Pancreas (tissue), 10 donors: ENCODE data around the gene AP2B1. TPM values are rescaled to one million over a fixed set of nuclear protein-coding genes. Genes with fewer than 3 reads are reported as not detected.

Source experiments
- ATAC-seq, 4 donors: fragments of 200-7000 bp; cut with Tn5 transposase; one replicate each; pipeline versions ENCODE4 v1.8.0 to v1.9.1; 2020; ENCODE audit warnings: mild to moderate bottlenecking in 4 of 4, moderate library complexity in 4 of 4
- DNase-seq, 6 donors: peaks; one replicate each; pipeline ENCODE4 v3.0.0-alpha.2; 2020
- FAIRE-seq: peaks from 2 replicates; lab custom pipeline; 2012; peaks lifted over from hg19 to GRCh38; lab: Jason Lieb, UNC
- H3K27ac ChIP-seq, 4 donors: fragments of 200-600 bp; sonication (generic); 1 replicate in 3 of 4; 2 replicates in 1 of 4; pipeline versions ENCODE4 v1.5.0 to v1.8.0; 2020
- H3K27me3 ChIP-seq, 4 donors: fragments of 200-600 bp; one replicate each; pipeline ENCODE4 v1.8.0; 2021
- H3K36me3 ChIP-seq, 3 donors: fragments of 200-600 bp; sonication (generic) in 1 of 3; one replicate each; pipeline versions ENCODE4 v1.5.0 to v1.8.0; 2020 to 2021
- H3K4me1 ChIP-seq, 3 donors: fragments of 200-600 bp; one replicate each; pipeline ENCODE4 v1.8.0; 2021
- H3K4me3 ChIP-seq, 4 donors: fragments of 200-600 bp; sonication (generic) in 2 of 4; one replicate each; pipeline versions ENCODE4 v1.5.0 to v1.8.0; 2020 to 2021
- H3K9me3 ChIP-seq, 4 donors: fragments of 200-600 bp; one replicate each; pipeline ENCODE4 v1.8.0; 2021
- WGBS, 2 donors: extraction: QIAGEN DNeasy Blood & Tissue Kit; methylation state at CpG; one replicate each; pipeline ENCODE4 v1.1.7; 2013; 5-methylcytosine and 5-hydroxymethylcytosine counted together
- intact Hi-C, 3 donors: fragments of 100-400 bp; cut with DNase I; formaldehyde crosslinking; loops; one replicate each; pipeline versions ENCODE4 v1.11.1 to v1.14.2; 2022
- polyA plus RNA-seq, 2 donors: library from polyadenylated mRNA; stranded (reverse); fragments of 200-250 nt; gene quantifications; one replicate each; pipeline ENCODE4 v1.2.3, GENCODE V29; 2013
- total RNA-seq, 6 donors: library from RNA; stranded (reverse); fragmentation: NEBNext Ultra II Directional in 4 of 6; extraction: Animal tissue kit (Norgen Biotek cat#: 25700) in 4 of 6; gene quantifications; one replicate each; pipeline versions ENCODE4 v1.2.1 to v1.2.4, GENCODE V29; 2021 to 2023
- TF ChIP-seq, protein P1 (sequence below), 4 donors: fragments of 200-600 bp; sonication (generic) in 3 of 4; IDR thresholded peaks; one replicate each; pipeline versions ENCODE4 v1.5.0 to v1.8.0; 2021; ENCODE audit warnings: antibody characterized with exemption in 4 of 4
- donor health status: healthy with polysubstance abuse.
- donor health status: DM: no; HTN: no; CAD: no; lungs with moderate emphysema.
- donor health status: DM: no; HTN: no; CAD: no.
- donor health status: control.
- donor health status: control.
- donor health status: Bipolar disorder and iron deficiency.
- donor health status: DM: yes; HTN: yes; CAD: no.
- donor health status: DM: no; HTN: no; CAD: no.
- donor health status: DM: no; HTN: no; CAD: no.
- donor health status: DM: yes; HTN: yes; CAD: no.

AP2B1 gene
- total and polyA plus RNA-seq, 8 donors = 21.2 to 83.2 (median 47.3) TPM

DNA sequence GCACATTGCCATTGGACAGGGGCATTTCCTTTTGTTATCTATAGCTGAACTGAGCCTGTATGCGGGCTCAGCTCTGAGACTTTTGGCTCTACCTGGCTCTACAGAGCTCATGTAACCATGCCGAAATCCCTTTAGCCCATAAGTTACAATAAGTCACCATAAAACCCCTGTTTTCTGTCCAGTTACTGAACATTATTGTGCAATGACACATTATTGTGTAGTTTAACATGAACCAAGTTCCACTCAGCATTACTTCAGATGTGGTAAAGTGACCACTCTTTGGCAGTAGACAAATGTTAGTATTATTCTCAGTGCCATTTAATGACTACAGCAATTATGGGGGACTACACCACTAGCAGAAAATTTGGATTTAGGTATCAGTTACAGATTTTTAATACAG lies 78.9 kb downstream of the AP2B1 start:
- Histone ChIP-seq H3K27ac (no peak overlapping the region), H3K4me1 (no peaks in the 10 kb centered on the region), H3K27me3 (no peaks in the 10 kb centered on the region), H3K9me3 (no peaks in the 10 kb centered on the region), H3K4me3 (no peak overlapping the region), H3K36me3 (peaks cover 0 to 9% (median 0%) of the 10 kb centered on the region in 3 donors)
- 44 to 49% methylated on average over 2 of the region's 2 CpGs for WGBS, 2 donors
- ATAC-seq (no peak), DNase-seq (no peak), FAIRE-seq (no peak)
- TF ChIP-seq, protein P1, sequence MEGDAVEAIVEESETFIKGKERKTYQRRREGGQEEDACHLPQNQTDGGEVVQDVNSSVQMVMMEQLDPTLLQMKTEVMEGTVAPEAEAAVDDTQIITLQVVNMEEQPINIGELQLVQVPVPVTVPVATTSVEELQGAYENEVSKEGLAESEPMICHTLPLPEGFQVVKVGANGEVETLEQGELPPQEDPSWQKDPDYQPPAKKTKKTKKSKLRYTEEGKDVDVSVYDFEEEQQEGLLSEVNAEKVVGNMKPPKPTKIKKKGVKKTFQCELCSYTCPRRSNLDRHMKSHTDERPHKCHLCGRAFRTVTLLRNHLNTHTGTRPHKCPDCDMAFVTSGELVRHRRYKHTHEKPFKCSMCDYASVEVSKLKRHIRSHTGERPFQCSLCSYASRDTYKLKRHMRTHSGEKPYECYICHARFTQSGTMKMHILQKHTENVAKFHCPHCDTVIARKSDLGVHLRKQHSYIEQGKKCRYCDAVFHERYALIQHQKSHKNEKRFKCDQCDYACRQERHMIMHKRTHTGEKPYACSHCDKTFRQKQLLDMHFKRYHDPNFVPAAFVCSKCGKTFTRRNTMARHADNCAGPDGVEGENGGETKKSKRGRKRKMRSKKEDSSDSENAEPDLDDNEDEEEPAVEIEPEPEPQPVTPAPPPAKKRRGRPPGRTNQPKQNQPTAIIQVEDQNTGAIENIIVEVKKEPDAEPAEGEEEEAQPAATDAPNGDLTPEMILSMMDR (IDR thresholded peaks at IDR 0.05) = no peak
- intact Hi-C loops = loop anchor here in 1 of 3 donors (10.0 kb wide), 1 partner anchor 79 kb away; no protein-coding TSS in a partner anchor

DNA sequence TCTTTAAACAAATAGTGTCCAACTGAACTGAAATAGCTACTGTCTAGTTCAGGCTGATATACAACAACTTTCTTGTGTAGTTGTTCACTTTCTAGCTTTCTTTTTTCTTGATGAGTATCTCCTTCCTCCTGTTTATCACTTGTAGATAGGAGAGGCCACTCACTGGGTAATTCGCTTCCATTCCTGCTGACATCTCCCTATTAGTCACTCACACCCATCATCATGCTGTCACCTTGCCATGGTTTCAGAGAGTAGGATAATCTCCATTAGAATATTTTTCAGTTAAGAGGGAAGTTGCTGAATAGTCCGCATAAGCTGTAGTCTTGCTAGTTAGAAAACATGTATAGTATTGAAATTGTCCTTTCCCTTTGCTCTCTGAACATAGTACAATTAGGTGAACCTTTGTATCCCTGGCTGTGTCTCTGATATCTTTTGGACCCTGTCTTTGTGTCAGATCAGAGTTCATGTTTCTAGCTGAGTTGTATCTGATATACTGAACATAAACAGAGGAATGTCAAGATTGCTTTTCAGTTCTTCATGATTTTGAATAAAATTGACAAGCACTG lies 79.9 kb downstream of the AP2B1 start:
- Histone ChIP-seq H3K36me3 (peaks cover 0 to 18% (median 0%) of the 10 kb centered on the region in 3 donors), H3K27me3 (no peaks in the 10 kb centered on the region), H3K4me1 (no peaks in the 10 kb centered on the region), H3K4me3 (no peak overlapping the region), H3K9me3 (no peaks in the 10 kb centered on the region), H3K27ac (no peak overlapping the region)
- intact Hi-C loops = loop anchor here in 1 of 3 donors (10.0 kb wide), 1 partner anchor 78 kb away; no protein-coding TSS in a partner anchor
- ATAC-seq = no peak
- WGBS, 2 donors = 92 to 97% methylated on average over 2 of the region's 2 CpGs
- DNase-seq = no peak
- TF ChIP-seq, protein P1 (IDR thresholded peaks at IDR 0.05) = no peak
- FAIRE-seq = no peak

DNA sequence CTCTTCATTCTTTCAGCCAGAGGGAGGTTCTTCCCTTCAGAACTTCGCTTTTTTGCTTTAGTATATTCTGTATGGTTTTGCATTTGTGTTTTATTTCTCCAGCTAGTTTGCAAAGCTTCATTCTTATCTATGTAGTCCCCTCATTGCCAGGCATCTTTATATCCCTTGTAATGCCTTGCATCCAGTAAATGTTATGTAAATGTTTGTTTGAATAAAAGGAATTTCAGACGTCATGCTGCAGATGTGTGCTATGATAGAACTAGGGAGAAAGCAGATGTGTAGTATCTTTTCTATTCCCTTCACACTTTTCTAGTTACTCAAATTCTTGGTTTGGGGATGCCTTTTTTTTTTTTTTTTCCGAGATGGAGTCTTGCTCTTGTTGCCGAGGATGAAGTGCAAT lies 81.7 kb downstream of the AP2B1 start:
- Histone ChIP-seq H3K27ac (no peak overlapping the region), H3K36me3 (peaks cover 0 to 18% (median 0%) of the 10 kb centered on the region in 3 donors), H3K4me1 (no peaks in the 10 kb centered on the region), H3K27me3 (no peaks in the 10 kb centered on the region), H3K4me3 (no peak overlapping the region), H3K9me3 (no peaks in the 10 kb centered on the region)
- TF ChIP-seq, protein P1 (IDR thresholded peaks at IDR 0.05) = no peak
- intact Hi-C loops = loop anchor here in 1 of 3 donors (10.0 kb wide), 1 partner anchor 76 kb away; no protein-coding TSS in a partner anchor
- ATAC-seq = no peak
- FAIRE-seq = no peak
- DNase-seq = no peak
- 80 to 82% methylated on average over 4 of the region's 4 CpGs for WGBS, 2 donors

DNA sequence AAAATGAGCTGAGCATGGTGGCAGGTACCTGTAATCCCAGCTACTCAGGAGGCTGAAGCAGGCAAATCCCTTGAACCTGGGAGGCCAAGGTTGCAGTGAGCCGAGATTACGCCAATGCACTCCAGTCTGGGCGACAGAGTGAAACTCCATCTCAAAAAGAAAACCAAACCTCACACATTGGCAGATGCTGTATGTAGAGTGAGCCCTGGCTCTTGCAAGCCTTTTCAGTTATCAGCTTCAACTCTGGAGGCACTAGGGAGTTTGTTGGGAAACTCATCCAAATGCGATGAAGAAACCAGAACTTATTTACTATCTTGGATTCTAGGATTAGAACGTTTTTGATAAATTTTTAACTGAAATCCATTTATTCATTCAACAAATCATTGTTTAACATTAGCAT lies 87.4 kb downstream of the AP2B1 start:
- DNase-seq = no peak
- intact Hi-C loops = no loop called here
- no peak for ATAC-seq
- FAIRE-seq = no peak
- no peaks in the 10 kb centered on the region for H3K27me3 ChIP-seq
- WGBS, 2 donors = 81 to 83% methylated on average over 5 of the region's 5 CpGs
- no peaks in the 10 kb centered on the region for H3K4me1 ChIP-seq
- no peaks in the 10 kb centered on the region for H3K9me3 ChIP-seq
- H3K4me3 ChIP-seq = no peak overlapping the region
- H3K27ac ChIP-seq = no peak overlapping the region
- TF ChIP-seq, protein P1 (IDR thresholded peaks at IDR 0.05) = no peak
- H3K36me3 ChIP-seq = peaks cover 0 to 22% (median 5%) of the 10 kb centered on the region in 3 donors

DNA sequence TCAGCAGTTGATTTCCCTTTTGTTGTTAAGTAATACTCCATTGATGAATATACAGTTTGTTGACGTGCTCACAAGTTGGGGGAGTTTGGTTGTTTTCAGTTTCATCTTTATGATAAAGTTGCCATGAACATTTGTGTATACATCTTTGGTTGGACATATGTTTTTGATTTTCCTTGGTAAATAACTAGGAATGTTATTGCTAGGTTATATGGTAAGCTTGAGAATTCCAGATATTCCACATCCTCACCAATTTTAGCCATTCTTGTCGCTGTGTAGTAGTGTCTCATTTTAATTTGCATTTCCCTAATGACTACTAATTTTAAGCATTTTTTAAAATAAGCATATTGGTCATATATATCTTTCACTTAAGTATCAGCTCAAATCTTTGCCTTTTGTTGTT lies 89.3 kb downstream of the AP2B1 start:
- no peaks in the 10 kb centered on the region for H3K4me1 ChIP-seq
- no peaks in the 10 kb centered on the region for H3K27me3 ChIP-seq
- H3K9me3 ChIP-seq = no peaks in the 10 kb centered on the region
- H3K4me3 ChIP-seq = no peak overlapping the region
- no peak overlapping the region for H3K27ac ChIP-seq
- intact Hi-C loops = no loop called here
- DNase-seq (no peak), FAIRE-seq (no peak), ATAC-seq (no peak)
- peaks cover 0 to 13% (median 5%) of the 10 kb centered on the region in 3 donors for H3K36me3 ChIP-seq
- WGBS, 2 donors = 94 to 97% methylated on average over 2 of the region's 2 CpGs
- TF ChIP-seq, protein P1 (IDR thresholded peaks at IDR 0.05) = no peak
